ENCODE results near the gene RNF4.

DNA sequence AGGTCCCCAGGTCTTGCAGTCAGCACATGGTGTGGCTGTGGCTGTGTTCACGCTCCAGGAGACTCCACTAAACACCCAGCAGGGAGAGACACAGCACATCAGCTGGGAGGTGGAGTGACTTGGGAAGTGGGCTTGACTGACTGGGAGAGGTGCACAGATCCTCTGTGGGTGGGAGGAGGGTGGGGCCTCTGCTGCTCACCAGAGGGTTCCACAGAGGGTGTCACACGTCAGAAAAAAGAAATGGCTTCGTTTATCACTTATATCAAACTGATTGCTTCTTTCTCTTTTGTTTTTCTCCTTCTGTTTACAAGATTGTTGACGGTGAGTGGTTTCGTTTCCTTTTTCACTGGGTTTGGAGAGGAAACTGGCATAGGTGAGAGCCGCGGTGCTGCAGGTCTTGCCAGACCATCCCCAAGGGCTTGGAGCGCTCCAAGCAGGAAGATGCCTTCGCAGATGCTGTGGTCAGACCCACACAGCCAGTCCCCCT, 42.8 kb downstream of the RNF4 start:
- TF ChIP-seq, protein P1, sequence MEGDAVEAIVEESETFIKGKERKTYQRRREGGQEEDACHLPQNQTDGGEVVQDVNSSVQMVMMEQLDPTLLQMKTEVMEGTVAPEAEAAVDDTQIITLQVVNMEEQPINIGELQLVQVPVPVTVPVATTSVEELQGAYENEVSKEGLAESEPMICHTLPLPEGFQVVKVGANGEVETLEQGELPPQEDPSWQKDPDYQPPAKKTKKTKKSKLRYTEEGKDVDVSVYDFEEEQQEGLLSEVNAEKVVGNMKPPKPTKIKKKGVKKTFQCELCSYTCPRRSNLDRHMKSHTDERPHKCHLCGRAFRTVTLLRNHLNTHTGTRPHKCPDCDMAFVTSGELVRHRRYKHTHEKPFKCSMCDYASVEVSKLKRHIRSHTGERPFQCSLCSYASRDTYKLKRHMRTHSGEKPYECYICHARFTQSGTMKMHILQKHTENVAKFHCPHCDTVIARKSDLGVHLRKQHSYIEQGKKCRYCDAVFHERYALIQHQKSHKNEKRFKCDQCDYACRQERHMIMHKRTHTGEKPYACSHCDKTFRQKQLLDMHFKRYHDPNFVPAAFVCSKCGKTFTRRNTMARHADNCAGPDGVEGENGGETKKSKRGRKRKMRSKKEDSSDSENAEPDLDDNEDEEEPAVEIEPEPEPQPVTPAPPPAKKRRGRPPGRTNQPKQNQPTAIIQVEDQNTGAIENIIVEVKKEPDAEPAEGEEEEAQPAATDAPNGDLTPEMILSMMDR (IDR thresholded peaks at IDR 0.05), result no peak
- TF ChIP-seq POLR2A (IDR thresholded peaks at IDR 0.05), result no peak
